RWPE1 (cell line): ENCODE measurements around the gene PCNX2.

Source experiments
- CTCF ChIA-PET: fragments of 350-600 bp; sonication (Branson Sonifier 250); formaldehyde crosslinking; extraction: SDS; loops from one replicate; lab custom pipeline; 2021; lab: Yijun Ruan, JAX
- POLR2A ChIA-PET: fragments of 400-600 bp; formaldehyde crosslinking; extraction: SDS; loops from one replicate; lab custom pipeline; 2020; ENCODE audit warnings: antibody characterized with exemption; ENCODE audit not compliant: low non-redundant PET; lab: Yijun Ruan, JAX
- DNase-seq: peaks from one replicate; pipeline ENCODE4 v3.0.0; 2012; ENCODE audit warnings: low spot score
- H3K27ac ChIP-seq: fragments of 450-650 bp; 2 replicates; pipeline ENCODE4 v1.5.1; 2017
- TF ChIP-seq, protein P1 (sequence below): fragments of 450-650 bp; conservative IDR thresholded peaks from 2 replicates; pipeline ENCODE4 v1.5.1; 2017; ENCODE audit warnings: low read depth, mild to moderate bottlenecking

The PCNX2 gene

DNA sequence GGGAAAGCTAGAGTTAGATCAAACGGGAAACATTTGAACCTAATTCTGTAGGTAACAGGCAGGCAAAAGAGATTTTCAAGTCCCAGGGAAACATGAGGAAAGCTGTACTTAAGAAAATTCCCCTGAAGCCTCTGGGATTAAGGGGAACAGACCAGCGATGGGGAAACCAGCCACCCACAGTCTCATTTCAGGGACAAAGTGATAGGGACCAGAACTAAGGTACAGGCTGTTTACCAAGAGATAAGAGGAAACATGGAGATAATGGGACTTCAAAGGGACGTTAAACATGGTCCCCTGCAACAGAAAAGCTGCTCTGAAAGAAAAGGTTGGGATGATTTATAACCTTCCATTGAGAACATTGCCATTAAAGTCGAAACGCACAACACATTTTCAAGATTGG lies 260.7 kb downstream of the PCNX2 start:
- H3K27ac ChIP-seq = no peak overlapping the region
- TF ChIP-seq, protein P1, sequence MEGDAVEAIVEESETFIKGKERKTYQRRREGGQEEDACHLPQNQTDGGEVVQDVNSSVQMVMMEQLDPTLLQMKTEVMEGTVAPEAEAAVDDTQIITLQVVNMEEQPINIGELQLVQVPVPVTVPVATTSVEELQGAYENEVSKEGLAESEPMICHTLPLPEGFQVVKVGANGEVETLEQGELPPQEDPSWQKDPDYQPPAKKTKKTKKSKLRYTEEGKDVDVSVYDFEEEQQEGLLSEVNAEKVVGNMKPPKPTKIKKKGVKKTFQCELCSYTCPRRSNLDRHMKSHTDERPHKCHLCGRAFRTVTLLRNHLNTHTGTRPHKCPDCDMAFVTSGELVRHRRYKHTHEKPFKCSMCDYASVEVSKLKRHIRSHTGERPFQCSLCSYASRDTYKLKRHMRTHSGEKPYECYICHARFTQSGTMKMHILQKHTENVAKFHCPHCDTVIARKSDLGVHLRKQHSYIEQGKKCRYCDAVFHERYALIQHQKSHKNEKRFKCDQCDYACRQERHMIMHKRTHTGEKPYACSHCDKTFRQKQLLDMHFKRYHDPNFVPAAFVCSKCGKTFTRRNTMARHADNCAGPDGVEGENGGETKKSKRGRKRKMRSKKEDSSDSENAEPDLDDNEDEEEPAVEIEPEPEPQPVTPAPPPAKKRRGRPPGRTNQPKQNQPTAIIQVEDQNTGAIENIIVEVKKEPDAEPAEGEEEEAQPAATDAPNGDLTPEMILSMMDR = no peak
- CTCF ChIA-PET = no interaction called here
- POLR2A ChIA-PET = no interaction called here
- no peak for DNase-seq

DNA sequence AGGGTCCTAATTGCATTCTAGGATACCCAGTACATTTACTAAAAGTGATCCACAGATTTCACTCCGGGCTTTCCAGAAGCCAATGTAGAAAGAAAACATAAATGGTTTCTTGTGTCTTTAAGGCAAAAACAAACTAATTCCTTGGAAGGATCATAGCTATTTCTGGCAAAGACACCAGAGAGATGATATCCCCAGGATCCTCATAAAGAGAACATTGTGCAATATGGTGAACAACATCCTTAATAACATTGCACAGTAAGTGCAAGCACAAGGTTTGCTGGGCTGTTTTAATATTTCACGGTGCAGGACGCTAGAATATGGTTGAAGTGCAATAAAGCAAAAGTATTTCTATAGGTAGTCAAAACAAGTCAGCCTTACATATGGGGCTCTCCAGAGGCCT lies 262.2 kb downstream of the PCNX2 start:
- CTCF ChIA-PET = interaction anchor here (1.2 kb wide), 1 partner anchor 10 kb away, joined by 4 read pairs; no protein-coding TSS in a partner anchor
- H3K27ac ChIP-seq = no peak overlapping the region
- TF ChIP-seq, protein P1 = no peak
- no peak for DNase-seq
- POLR2A ChIA-PET = no interaction called here

DNA sequence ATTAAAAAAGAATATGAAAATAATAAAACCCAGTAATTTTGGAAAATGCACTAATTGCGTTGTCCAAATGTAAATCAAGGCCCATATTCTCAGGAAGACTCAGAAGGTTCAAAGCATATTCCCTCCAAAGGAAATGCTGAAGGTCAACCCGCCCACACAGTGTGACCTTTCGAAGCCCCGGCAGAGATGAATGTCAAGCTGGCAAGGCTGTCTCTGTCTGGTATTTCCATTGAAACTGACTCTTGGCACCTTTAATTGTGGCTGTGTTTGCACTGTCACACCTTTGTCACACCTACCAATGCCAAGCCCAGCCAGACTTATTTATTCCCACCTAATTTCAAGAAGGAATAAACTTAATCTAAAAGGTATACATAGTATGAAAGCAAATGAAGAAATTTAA lies 262.6 kb downstream of the PCNX2 start:
- TF ChIP-seq, protein P1 = no peak

DNA sequence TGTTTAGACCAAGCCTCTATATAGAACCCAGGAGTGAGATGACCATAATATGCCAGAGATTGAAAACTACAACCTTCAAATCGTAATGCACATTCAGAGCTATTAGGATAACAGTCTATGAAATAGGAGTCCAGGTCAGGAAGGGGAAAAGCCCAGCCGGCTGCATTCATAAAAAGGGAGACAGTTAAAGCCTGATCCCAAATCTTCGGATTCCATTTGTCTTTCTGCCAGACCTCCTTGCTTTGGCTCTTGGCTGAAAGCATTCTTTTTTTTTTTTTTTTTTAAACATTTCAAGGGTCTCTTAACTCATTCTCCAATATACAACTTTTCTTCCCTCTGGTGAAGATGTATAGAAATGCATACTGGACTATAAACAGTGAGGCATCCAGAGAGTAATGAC lies 264.0 kb downstream of the PCNX2 start:
- POLR2A ChIA-PET = no interaction called here
- no peak overlapping the region for H3K27ac ChIP-seq
- CTCF ChIA-PET = no interaction called here
- TF ChIP-seq, protein P1 = no peak
- DNase-seq = no peak

More for the DNA sequence above, 262.6 kb downstream of the PCNX2 start:
- no peak for DNase-seq
- no peak overlapping the region for H3K27ac ChIP-seq
- POLR2A ChIA-PET = no interaction called here
- CTCF ChIA-PET = interaction anchor here (0.7 to 1.2 kb wide), 2 partner anchors 9 to 10 kb away, joined by 3 to 4 read pairs; no protein-coding TSS in a partner anchor

DNA sequence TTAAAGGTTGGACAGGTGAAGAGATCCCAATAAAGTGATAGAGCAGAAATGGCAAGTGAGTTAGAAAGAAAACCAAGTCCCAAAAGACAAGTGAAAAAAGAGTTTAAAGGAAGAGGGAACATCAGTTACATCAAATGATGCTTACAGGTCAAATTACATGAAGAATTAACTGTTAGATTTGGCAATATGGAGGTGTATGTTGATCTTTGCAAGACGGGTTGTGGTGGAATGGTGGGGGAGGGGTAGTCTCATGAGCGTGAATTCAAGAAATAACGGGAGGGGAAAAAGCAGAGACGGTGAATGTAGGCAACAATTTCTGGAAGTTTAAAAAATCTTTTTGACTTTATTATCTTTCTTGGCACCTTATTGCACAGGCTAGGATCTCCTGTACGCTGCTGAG lies 268.5 kb downstream of the PCNX2 start:
- DNase-seq = no peak
- ChIA-PET POLR2A (no interaction called here), CTCF (no interaction called here)
- TF ChIP-seq, protein P1 = no peak
- H3K27ac ChIP-seq = no peak overlapping the region

DNA sequence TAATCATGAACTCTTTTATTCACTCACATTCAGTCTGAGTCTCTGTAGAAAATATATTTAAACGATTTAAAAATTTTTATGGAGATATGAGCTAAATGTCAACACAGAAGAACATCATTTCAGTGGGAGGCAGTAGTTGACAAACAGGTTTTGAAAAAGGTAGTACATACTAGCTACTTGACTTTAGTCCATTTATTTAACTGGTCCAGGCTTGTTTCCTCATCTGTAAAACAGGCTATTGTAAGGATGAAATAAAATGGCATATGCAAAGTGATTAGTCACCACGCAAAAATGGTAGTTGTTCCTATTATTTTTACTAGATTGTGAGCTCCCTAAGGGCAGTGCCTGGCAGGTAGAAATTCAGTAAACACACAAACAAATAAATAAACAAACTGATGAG lies 270.0 kb downstream of the PCNX2 start:
- POLR2A ChIA-PET = no interaction called here
- CTCF ChIA-PET = interaction anchor here (0.6 to 1.1 kb wide), 3 partner anchors 39 to 1413 kb away, joined by 3 read pairs; no protein-coding TSS in a partner anchor
- H3K27ac ChIP-seq = no peak overlapping the region
- TF ChIP-seq, protein P1 = no peak
- peak; percentile 76 for DNase-seq
